SJCRH30 (cell line): ENCODE measurements around the gene SSU72. TPM values are rescaled to one million over a fixed set of nuclear protein-coding genes. Genes with fewer than 3 reads are reported as not detected.
A peak's percentile ranks its signal among the peaks of the same experiment; 100 is the strongest.

ENCODE experiments used
- DNase-seq, 2 experiments: peaks; one replicate each; pipeline ENCODE4 v3.0.0-alpha.2; 2015 to 2020
- H3K27ac ChIP-seq: fragments of 250-450 bp; sonication (Bioruptor Pico); 2 replicates; pipeline ENCODE4 v1.5.1; 2020; ENCODE audit warnings: mild to moderate bottlenecking, moderate library complexity
- H3K27me3 ChIP-seq: fragments of 250-450 bp; sonication (Bioruptor Pico); 2 replicates; pipeline ENCODE4 v1.5.1; 2020; ENCODE audit warnings: mild to moderate bottlenecking, moderate library complexity
- H3K36me3 ChIP-seq: fragments of 250-450 bp; sonication (Bioruptor Pico); 2 replicates; pipeline ENCODE4 v1.5.1; 2020; ENCODE audit warnings: mild to moderate bottlenecking, moderate library complexity
- H3K4me1 ChIP-seq: fragments of 250-450 bp; sonication (Bioruptor Pico); 2 replicates; pipeline ENCODE4 v1.5.1; 2020; ENCODE audit warnings: mild to moderate bottlenecking, moderate library complexity
- H3K4me3 ChIP-seq: fragments of 250-450 bp; sonication (Bioruptor Pico); 2 replicates; pipeline ENCODE4 v1.5.1; 2020; ENCODE audit warnings: mild to moderate bottlenecking, moderate library complexity
- H3K9me3 ChIP-seq: fragments of 250-450 bp; sonication (Bioruptor Pico); replicated peaks from 2 replicates; pipeline ENCODE4 v1.5.1; 2020; ENCODE audit warnings: mild to moderate bottlenecking, moderate library complexity
- total RNA-seq: library from RNA; depleted of rRNA; stranded (reverse); fragments of >200 nt; shearing (Covaris generic); gene quantifications from 2 replicates; pipeline ENCODE4 v1.2.3, GENCODE V29; 2014; rRNA removed

Gene SSU72
- 258 and 267 TPM in 2 replicates for total RNA-seq

DNA sequence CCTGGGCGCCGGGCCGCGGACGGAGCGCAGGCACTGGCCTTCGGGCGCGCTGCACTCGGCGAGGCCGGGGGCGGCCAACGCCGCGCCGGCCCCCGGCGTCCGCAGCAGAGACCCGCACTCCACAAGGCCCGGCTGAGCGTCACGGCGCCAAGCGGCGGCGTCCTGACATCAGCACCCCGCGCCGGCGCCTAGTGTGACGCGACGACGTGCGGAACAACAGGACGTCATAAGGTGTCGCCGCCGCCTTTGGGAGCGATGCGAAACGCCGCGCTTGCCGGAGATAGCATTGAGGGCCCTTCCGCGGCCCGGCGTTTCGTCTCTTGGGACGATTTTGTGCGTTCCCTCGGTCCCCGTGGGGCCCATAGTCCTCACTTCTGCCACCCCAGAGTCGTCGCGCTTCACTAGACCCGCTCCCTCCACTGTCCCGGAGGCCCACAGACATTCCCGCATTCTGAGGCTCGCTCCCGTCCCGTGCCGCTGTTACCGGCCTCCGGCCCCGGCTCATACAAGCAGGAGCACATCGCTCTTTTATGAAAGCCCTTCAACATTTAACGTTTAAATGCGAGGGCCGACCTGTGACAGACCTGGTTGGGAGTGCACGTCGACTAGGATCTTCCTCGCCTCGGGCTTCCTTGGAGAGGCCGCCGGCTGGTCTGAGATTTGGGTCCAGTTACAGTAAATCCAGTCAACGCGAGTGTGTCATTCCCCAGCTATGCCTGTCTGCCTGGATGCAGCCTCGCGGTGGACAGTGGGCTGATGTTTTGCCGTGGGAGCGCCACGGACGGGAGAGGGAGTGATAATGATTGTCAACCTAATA lies at the start of gene SSU72:
TSS of gene SSU72 (minus strand) at position 143 of the 817 bp plus-strand sequence. CDS start 306 bp downstream, outside the sequence.
- Histone ChIP-seq H3K36me3 (peaks cover 23% of the 10 kb centered on the region), H3K27me3 (peaks cover 4% of the 10 kb centered on the region), H3K27ac (peak within 1 kb of the TSS; percentile 98), H3K9me3 (no peaks in the 10 kb centered on the region), H3K4me1 (peaks cover 7% of the 10 kb centered on the region), H3K4me3 (peak within 1 kb of the TSS; percentile 96)
- DNase-seq = peak; percentile 96

DNA sequence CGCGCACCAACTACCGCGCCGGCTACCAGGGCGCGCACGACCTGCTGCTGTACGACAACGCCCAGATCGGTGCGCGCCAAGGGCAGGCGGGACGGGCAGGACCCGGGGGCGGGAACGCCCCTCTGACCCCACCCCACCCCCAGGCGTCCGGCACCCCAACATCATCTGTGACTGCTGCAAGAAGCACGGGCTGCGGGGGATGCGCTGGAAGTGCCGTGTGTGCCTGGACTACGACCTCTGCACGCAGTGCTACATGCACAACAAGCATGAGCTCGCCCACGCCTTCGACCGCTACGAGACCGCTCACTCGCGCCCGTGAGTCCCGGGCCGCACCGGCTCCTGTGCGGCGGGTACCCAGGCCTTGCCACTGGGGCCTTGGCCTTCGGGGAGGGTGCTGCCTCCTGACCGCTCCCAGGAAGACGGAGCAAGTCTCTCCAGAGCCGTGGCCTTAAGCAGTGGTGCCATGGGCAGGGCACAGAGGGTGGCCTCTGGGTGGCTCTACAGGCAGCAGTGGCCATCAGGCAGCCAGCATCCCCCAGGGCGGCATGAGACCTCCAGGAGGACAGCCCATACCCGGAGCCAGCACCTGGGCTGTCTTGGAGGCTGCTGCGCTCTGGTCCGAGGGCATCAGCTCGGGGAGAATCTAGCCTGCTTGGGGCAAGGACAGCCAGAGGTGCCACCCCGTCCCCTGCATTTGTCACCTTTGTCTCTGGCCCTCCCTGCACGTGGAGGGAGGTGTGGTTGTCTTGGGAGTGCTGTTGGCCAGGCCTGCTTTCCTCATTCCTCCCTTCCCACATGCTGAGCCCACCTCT lies 49.2 kb upstream of the SSU72 start:
- no peaks in the 10 kb centered on the region for H3K9me3 ChIP-seq
- no peak for DNase-seq

DNA sequence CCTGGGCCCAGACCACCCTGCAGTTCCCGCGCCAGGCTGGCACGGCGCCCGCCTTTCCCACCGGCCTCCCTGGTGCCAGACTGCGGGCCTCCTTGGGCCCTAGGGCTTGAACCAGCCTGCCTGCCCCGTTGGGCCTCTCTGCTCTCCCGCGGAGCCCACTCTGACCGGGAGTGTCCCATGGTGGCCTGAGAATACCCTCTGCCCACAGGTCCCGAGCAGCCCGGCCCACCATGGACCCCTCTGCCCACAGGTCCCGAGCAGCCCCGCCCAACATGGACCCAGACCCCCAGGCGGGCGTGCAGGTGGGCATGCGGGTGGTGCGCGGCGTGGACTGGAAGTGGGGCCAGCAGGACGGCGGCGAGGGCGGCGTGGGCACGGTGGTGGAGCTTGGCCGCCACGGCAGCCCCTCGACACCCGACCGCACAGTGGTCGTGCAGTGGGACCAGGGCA lies 48.5 kb upstream of the SSU72 start:
- Histone ChIP-seq H3K9me3 (no peaks in the 10 kb centered on the region), H3K4me1 (peaks cover 4% of the 10 kb centered on the region; the same call in 1 of the 2 replicates), H3K27me3 (no peaks in the 10 kb centered on the region), H3K27ac (no peak overlapping the region), H3K36me3 (no peaks in the 10 kb centered on the region), H3K4me3 (no peak overlapping the region)
- no peak for DNase-seq

More for the DNA sequence above, 49.2 kb upstream of the SSU72 start:
- no peak overlapping the region for H3K4me3 ChIP-seq
- H3K4me1 ChIP-seq = peaks cover 4% of the 10 kb centered on the region; the same call in 1 of the 2 replicates
- H3K27me3 ChIP-seq = no peaks in the 10 kb centered on the region
- H3K36me3 ChIP-seq = no peaks in the 10 kb centered on the region
- no peak overlapping the region for H3K27ac ChIP-seq

DNA sequence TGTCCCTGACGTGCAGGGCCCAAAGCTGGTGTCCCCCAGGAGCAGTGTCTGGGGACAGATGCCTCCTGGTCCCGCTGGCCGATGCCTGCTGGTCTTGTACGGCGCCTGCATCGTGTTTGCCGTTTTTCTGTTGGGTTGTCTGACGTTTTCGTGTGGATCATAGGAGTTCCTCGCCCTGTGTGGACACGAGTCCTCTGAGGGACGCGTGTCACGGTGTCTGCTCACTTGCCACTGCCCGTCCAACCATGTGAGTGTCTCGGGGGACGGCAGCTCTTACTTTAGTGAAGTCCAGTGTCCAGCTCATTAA lies 48.1 kb upstream of the SSU72 start:
- H3K4me3 ChIP-seq = no peak overlapping the region
- H3K27ac ChIP-seq = no peak overlapping the region
- H3K36me3 ChIP-seq = no peaks in the 10 kb centered on the region
- H3K9me3 ChIP-seq = no peaks in the 10 kb centered on the region
- H3K27me3 ChIP-seq = no peaks in the 10 kb centered on the region
- DNase-seq = no peak
- peaks cover 4% of the 10 kb centered on the region; the same call in 1 of the 2 replicates for H3K4me1 ChIP-seq

DNA sequence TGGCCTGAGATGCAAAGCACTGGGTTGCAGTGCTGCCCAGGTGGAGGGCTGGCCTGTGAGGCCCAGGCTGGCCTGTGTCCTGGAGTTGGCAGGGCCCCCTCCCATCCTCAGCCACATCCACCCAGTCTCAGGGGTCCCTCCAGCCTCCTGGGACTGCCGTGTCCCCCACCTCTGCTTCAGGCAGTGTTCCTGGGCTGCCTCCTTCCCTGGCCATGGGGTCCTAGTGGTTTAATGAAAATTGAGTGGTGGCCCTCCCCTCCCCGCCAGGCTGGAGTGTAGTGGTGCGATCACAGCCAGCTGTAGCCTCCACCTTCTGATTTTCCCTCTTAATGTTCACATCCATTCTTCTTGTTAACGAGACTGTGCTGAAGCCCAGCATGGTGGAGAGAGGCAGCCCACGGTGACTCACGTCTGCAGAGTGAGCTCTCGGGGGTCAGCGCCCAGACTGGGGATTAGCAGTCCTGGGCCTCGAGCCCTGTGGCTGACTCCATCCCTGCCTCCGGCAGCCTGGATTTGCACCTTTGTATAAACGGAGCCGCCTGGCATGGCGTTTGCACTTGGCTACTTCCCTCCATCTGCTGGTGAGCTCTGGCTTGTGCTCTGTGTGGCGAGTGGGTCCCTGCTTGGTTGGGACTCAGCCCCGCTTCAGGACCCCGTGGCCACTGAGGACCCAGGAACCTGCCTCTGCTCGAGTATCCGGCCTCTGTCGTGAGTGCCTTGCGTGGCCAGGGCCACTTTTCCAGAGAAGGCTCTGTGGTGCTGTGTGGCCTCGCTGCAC lies 47.5 kb upstream of the SSU72 start:
- Histone ChIP-seq H3K27me3 (no peaks in the 10 kb centered on the region), H3K4me1 (peaks cover 4% of the 10 kb centered on the region; the same call in 1 of the 2 replicates), H3K9me3 (no peaks in the 10 kb centered on the region), H3K36me3 (no peaks in the 10 kb centered on the region), H3K4me3 (no peak overlapping the region), H3K27ac (no peak overlapping the region)
- peak; percentile 31 to 49 for DNase-seq

DNA sequence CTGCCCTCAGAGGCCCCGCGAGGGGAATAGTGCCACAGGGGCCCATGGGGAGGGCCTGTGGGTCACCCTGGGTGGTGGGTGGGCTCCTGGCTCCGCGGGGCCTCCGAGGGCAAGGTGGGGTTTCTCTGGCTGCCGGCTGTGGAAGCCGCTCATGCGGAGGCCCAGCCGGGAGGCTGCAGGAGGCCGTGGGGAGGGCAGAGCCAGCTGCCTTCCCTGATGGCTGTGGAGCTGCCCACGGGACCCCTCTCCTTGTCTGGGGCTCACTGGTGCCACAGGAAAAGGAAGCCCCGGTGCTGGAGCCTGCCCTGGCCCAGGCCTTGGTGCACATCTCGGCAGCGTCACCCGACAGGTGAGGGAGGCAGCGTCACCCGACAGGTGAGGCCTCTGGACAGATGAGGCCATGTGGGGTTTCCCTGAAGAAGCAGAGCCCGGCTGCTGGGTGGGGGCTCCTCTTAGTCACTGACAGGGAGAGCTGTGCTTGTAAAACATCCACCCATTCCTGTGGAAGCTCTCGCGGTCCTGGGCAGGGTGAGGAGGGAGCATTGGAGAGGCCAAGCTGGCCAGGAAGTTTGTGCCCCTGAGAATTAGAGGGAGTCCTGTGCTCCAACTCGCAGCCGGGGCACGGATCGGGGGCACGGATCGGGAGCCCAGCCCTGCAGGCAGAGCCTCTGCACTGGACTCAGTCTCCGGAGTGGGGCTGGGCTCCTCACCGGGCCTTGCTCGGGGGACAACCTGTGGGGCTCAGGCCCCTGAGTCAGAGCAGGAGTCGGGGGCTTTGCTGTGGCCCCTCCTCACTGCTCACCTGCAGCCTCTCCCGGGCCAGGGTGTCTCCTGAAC lies 46.7 kb upstream of the SSU72 start:
- Histone ChIP-seq H3K27ac (no peak overlapping the region), H3K36me3 (no peaks in the 10 kb centered on the region), H3K27me3 (no peaks in the 10 kb centered on the region), H3K9me3 (no peaks in the 10 kb centered on the region), H3K4me3 (no peak overlapping the region), H3K4me1 (peaks cover 8% of the 10 kb centered on the region; the same call in 1 of the 2 replicates)
- no peak for DNase-seq

DNA sequence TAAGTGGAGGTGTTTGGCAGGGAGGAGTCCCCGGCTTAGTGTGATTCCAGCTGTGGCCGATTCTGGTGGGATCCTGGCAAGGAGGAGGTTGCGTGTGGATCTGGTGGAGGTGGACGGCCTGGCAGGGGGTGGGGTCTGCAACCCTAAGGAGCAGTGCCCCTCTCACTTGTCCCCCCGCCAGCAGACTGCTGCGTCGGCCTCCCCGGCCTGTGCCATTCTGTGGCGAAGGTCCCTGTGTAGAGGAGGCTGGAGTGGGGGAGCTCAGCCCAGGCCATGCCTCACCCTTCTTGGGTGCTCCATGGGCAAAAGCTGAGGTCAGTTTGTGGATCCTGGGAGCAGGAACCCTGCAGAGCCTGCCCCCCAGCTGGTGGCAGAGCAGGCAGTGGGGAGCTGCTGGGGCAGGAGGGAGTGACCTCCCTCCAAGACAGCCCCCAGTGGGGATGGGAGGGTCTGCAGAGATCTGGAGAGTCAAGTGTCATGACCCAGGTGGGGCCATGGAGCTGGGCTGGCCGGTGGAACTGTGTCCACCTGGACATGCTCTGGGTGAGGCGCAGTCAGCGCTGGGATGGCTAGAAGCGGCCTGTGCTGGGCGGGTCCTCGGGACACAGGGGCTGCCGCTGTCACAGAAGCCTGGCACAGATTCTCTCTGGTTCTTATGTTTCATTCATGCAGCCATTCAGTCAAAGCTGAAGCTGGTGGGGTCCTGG lies 45.9 kb upstream of the SSU72 start:
- Histone ChIP-seq H3K27ac (no peak overlapping the region), H3K36me3 (no peaks in the 10 kb centered on the region), H3K4me1 (peaks cover 8% of the 10 kb centered on the region; the same call in 1 of the 2 replicates), H3K9me3 (no peaks in the 10 kb centered on the region), H3K27me3 (no peaks in the 10 kb centered on the region), H3K4me3 (no peak overlapping the region)
- DNase-seq = no peak

DNA sequence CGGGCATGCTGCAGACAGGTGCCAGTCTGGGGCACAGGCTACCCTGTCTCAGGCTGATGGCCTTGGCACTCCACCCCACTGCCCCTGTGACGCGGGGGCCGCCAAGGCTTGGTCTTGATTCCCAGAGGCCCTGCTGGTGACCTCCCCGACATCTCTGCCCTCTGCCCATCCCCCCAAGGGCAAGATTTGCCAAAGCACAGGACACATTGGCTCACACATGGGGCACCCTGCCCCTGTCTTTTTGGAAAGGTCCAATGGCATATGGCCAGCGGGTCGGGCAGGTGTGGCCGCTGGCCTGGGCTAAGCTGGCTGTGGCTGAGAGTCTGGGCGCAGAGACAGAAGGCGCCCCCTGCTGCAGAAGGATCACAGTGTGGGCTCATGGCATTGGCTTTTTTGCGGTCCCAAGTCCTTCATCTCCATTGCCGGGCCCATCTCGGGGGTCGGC lies 45.3 kb upstream of the SSU72 start:
- Histone ChIP-seq H3K9me3 (no peaks in the 10 kb centered on the region), H3K27me3 (no peaks in the 10 kb centered on the region), H3K36me3 (no peaks in the 10 kb centered on the region), H3K4me1 (peaks cover 8% of the 10 kb centered on the region; the same call in 1 of the 2 replicates), H3K4me3 (no peak overlapping the region), H3K27ac (no peak overlapping the region)
- DNase-seq = peak in 1 of 2 experiments; percentile 42

DNA sequence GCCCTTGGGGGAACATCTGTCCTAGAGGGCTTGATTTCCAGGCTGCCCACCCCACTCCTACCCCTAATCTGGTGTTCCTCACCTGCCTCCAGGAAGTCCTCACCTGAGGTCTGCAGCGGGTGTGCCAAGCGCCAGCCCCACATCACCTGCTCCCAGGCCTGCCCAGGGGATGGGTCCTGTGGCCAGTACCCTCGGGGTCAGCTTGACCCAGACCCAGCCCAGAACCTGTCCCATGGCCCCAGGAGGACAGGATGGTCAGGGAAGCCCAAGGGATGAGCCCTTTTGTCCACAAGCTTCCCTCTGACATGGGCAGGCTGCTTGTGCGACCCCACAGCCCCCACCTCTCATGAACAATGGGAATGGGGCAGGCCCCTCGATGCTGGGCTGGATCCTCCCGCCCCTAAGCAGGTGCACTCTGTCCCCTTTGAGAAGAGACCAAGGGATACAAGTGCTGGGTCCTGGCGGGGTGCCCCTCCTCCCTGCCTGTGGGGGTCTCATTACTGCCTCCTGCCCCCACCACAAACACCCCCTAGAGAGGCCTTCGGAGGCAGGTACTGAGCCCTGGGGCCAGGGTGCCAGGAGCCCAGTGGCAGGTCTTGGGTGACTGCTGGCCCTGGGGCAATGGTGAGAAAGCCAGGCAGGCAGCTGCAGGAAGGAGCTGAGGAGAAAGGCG lies 43.9 kb upstream of the SSU72 start:
- no peaks in the 10 kb centered on the region for H3K36me3 ChIP-seq
- peaks cover 12% of the 10 kb centered on the region for H3K4me1 ChIP-seq
- H3K4me3 ChIP-seq = no peak overlapping the region
- no peak for DNase-seq
- H3K9me3 ChIP-seq = no peaks in the 10 kb centered on the region
- H3K27me3 ChIP-seq = no peaks in the 10 kb centered on the region
- H3K27ac ChIP-seq = no peak overlapping the region

DNA sequence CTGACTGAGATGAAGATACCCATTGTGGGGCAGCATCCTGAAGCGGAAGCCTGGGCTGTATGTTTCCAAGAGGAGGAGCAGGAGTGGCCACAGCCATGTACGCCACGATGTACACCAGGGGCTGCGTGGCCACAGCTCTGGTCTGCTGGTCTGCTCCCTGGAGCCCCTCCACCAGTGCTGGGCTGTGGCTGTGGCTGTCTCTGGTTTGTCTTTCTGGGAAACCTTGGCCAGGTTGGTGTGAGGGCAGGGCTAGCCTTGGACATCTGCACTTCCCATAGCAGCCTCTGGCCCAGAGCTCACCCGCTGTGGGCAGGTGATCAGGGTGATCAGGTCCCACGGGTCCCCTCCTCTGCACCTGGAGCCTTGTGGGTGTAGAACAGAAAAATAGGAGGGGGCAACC lies 43.3 kb upstream of the SSU72 start:
- no peak for DNase-seq
- Histone ChIP-seq H3K4me3 (no peak overlapping the region), H3K4me1 (peaks cover 12% of the 10 kb centered on the region), H3K9me3 (no peaks in the 10 kb centered on the region), H3K27ac (no peak overlapping the region), H3K36me3 (no peaks in the 10 kb centered on the region), H3K27me3 (no peaks in the 10 kb centered on the region)

DNA sequence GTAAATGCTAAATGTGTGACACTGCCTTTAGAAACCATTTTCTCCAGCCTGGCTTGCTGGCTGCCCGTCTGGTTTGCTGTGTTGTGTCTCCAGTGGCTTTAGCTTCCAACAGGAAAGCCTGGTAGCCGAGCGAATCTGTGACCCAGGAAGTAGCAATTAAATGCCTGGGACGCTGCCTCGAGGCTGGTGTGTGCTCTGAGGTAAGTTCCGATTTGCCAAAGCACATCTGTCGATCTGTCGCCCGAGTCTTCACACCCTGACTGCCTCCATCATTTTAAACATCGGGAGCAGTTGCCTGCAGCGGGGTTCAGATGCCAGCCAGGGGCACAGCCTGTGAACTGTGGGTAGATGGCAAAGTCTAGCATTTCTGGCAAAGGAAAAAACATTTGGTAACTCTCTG lies 42.9 kb upstream of the SSU72 start:
- H3K27ac ChIP-seq = no peak overlapping the region
- H3K9me3 ChIP-seq = no peaks in the 10 kb centered on the region
- H3K36me3 ChIP-seq = no peaks in the 10 kb centered on the region
- no peak overlapping the region for H3K4me3 ChIP-seq
- peaks cover 12% of the 10 kb centered on the region for H3K4me1 ChIP-seq
- no peaks in the 10 kb centered on the region for H3K27me3 ChIP-seq
- no peak for DNase-seq

DNA sequence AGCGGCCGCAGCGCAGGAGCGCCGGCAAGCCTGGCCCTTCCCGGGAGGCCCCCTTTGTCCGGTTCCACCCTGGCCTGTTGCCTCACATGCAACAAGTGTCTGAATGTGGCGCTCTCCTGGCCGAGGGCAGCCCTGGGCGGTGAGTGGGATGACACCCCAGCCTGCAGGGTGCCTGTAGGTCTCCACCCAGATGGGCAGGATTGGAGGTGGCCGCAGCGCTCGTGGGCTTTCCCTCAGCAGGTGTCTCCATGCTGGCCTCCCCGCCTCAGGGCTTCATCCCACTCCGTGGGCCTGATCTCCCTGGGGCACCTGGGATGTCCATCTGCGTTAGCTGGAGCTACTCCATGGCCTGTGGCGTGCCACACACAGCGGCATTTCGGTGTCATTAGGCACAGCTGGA lies 42.2 kb upstream of the SSU72 start:
- peaks cover 9% of the 10 kb centered on the region for H3K4me1 ChIP-seq
- peak overlapping the region; percentile 98 for H3K4me3 ChIP-seq
- no peaks in the 10 kb centered on the region for H3K9me3 ChIP-seq
- no peaks in the 10 kb centered on the region for H3K27me3 ChIP-seq
- H3K27ac ChIP-seq = no peak overlapping the region
- no peak for DNase-seq
- no peaks in the 10 kb centered on the region for H3K36me3 ChIP-seq
